ENCODE measurements around the gene RAB39B. TPM values are rescaled to one million over a fixed set of nuclear protein-coding genes. Genes with fewer than 3 reads are reported as not detected.

RAB39B gene
- total RNA-seq, 1 donor from 2014 or later: 0.17 TPM

DNA sequence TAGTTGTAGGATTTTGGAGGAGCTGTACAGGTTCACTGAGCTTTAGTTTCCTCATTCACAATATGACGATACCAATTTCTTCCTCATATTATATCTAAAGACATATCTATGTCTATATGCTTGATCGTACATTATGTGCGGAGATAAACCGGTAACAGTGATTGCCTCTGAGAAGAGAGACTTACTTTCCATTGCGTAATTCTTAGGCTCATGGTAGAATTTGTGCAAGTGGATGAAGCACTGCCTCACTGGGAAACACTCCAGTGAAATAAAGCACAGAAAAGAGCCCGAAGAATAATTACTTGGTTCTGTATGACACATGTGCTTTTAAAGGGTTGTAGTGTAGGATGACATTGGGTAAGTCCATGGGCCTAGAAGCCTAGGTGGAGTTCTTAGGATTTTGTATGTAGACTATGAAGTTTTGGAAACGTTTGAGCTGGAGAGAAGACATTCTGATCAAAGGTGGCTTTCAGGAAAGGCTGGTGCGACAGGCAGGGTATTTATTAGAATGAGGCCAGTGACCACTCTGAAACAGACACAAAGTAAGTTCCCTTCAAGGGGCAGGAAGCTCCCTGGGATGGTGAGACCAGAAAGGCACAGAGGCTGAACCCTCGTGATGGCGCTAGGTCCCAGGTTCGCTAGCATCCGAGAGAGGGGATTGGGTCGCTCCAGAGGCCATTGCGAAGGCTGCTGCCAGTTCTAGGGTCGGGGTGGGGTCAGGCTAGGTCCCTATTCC lies 48.7 kb downstream of the RAB39B start:
- peak; percentile 0 for DNase-seq

DNA sequence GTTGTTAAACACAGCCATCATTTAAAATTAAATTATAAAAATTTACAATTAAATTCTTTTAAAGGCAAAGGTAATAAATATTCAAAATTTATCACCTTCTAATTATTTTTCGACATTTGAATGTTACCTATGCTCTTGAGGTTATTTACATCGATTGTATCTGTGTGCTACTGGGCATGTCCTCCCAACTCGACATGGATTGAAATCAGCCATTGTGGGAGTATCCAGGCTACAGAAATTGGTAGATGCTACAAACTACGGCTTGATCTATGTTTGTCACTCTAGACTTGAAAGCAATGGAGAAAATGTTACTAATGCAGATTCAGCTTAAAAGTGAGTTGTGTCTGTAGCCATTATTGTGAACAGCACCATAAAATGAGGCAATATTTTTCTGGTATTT lies 50.6 kb downstream of the RAB39B start:
- no peak for DNase-seq

DNA sequence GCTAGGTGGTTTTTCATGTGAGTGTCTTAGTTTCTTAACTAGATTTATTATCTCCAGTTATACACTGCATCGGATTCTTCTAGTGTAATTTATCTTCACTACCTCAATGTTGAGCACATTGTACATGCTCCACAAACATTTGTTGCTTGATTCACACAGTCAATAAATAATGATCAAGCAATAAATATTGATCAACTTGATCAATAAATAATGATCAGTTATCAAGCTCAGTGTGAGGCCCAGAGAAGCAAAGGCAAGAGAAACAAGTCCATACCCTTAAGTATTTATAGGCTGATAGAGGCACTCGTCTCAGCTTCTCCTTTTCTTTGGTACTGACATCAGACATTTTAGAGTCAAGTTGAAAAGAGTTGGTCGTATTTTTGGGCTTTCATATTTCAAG lies 53.1 kb downstream of the RAB39B start:
- no peak for DNase-seq

Other genes with a start within 250 kb of the RAB39B start
- gene F8, start 241.8 kb downstream of the RAB39B start, total RNA-seq: 12.4 and 19.1 TPM in 2 replicates
- gene FUNDC2, start 237.6 kb downstream of the RAB39B start, total RNA-seq: 84.2 and 95.1 TPM in 2 replicates
- gene CMC4, start 193.4 kb downstream of the RAB39B start, total RNA-seq: 11.7 and 16.3 TPM in 2 replicates
- 3.1 and 9.9 TPM in 2 replicates for gene MTCP1, start 193.4 kb downstream of the RAB39B start, total RNA-seq
- 17.4 and 28.9 TPM in 2 replicates for gene BRCC3, start 193.0 kb downstream of the RAB39B start, total RNA-seq
- gene VBP1, start 48.0 kb downstream of the RAB39B start, total RNA-seq: 69.6 and 79.0 TPM in 2 replicates
- gene CLIC2, start 70.1 kb upstream of the RAB39B start, total RNA-seq: 19.2 and 23.6 TPM in 2 replicates
- gene F8A2, start 117.6 kb upstream of the RAB39B start, total RNA-seq: 0.17 TPM in 1 of 2 replicates, not detected in the other
- 1.7 and 2.7 TPM in 2 replicates for gene F8A3, start 194.1 kb upstream of the RAB39B start, total RNA-seq

All from dermis blood vessel endothelial cell (primary cell).